Naive thymus-derived CD8-positive, alpha-beta T cell (primary cell): Measurements from ENCODE around the gene TMEM17. TPM values are rescaled to one million over a fixed set of nuclear protein-coding genes. Genes with fewer than 3 reads are reported as not detected.

Experiments
- ATAC-seq, 2 donors: fragments of 150-1000 bp; cut with Tn5 transposase in 1 of 2; sonication (Bioruptor Pico), chemical (Tn5 transposase) in 1 of 2; 1 replicate in 1 of 2; 2 replicates in 1 of 2; pipeline ENCODE4 v1.10.0; 2021; ENCODE audit warnings: mild to moderate bottlenecking in 2 of 2, moderate library complexity in 2 of 2
- POLR2A ChIA-PET: fragments of 350-600 bp; sonication (Branson Sonifier 250); formaldehyde crosslinking; loops from one replicate; lab custom pipeline; 2021; ENCODE audit warnings: antibody characterized with exemption; lab: Charles Lee
- DNase-seq, 10 donors: peaks; one replicate each; pipeline versions ENCODE4 v3.0.0 to v3.0.0-alpha.2; 2020 to 2022
- H3K27ac Mint-ChIP-seq, 10 donors: one replicate each; pipeline ENCODE4 v1.8.0; 2020 to 2022; ENCODE audit warnings: mild to moderate bottlenecking in 10 of 10, mixed read lengths in 10 of 10, moderate library complexity in 4 of 10, inconsistent platforms in 1 of 10
- H3K27me3 Mint-ChIP-seq, 5 donors: one replicate each; pipeline ENCODE4 v1.8.0; 2021 to 2022; ENCODE audit warnings: mixed read lengths in 5 of 5
- H3K36me3 Mint-ChIP-seq, 3 donors: one replicate each; pipeline ENCODE4 v1.8.0; 2020 to 2022; ENCODE audit warnings: mixed read lengths in 3 of 3, mild to moderate bottlenecking in 2 of 3, inconsistent platforms in 1 of 3
- H3K4me1 Mint-ChIP-seq, 4 donors: one replicate each; pipeline ENCODE4 v1.8.0; 2021 to 2022; ENCODE audit warnings: mixed read lengths in 4 of 4
- H3K4me3 Mint-ChIP-seq, 10 donors: one replicate each; pipeline ENCODE4 v1.8.0; 2020 to 2022; ENCODE audit warnings: mild to moderate bottlenecking in 10 of 10, mixed read lengths in 10 of 10, moderate library complexity in 6 of 10, inconsistent platforms in 1 of 10
- H3K9me3 Mint-ChIP-seq, 9 donors: one replicate each; pipeline ENCODE4 v1.8.0; 2020 to 2022; ENCODE audit warnings: mixed read lengths in 9 of 9, mild to moderate bottlenecking in 3 of 9, inconsistent platforms in 1 of 9, moderate library complexity in 1 of 9
- polyA plus RNA-seq, 3 donors: library from polyadenylated mRNA; unstranded; fragments of 300-500 nt; fragmentation: Illumina TruSeq; gene quantifications; one replicate each; pipeline ENCODE4 v1.2.3, GENCODE V29; 2021
- total RNA-seq, 8 experiments: library from RNA in 2 of 8; stranded (reverse) in 2 of 8; gene quantifications; one replicate each; pipeline ENCODE4 v1.2.3 and lab custom pipeline; 2021 to 2026

TMEM17 gene
- total and polyA plus RNA-seq, 5 experiments from 2014 or later: not detected

GRCh38 chr2:62466503-62466854 lies 39.5 kb downstream of the TMEM17 start:
- DNase-seq (no peak), ATAC-seq (no peak)
- Mint-ChIP-seq H3K4me3 (no peak overlapping the region), H3K27me3 (peaks cover 0 to 10% (median 0%) of the 10 kb centered on the region in 5 donors), H3K9me3 (no peaks in the 10 kb centered on the region), H3K36me3 (no peaks in the 10 kb centered on the region), H3K4me1 (no peaks in the 10 kb centered on the region), H3K27ac (no peak overlapping the region)
- POLR2A ChIA-PET: no interaction called here

GRCh38 chr2:62465741-62466502 lies 40.1 kb downstream of the TMEM17 start:
- Mint-ChIP-seq H3K9me3 (no peaks in the 10 kb centered on the region), H3K4me1 (no peaks in the 10 kb centered on the region), H3K36me3 (no peaks in the 10 kb centered on the region), H3K27me3 (peaks cover 0 to 5% (median 0%) of the 10 kb centered on the region in 5 donors), H3K4me3 (no peak overlapping the region), H3K27ac (no peak overlapping the region)
- ATAC-seq (no peak), DNase-seq (no peak)
- POLR2A ChIA-PET: no interaction called here

- ATAC-seq (no peak), DNase-seq (no peak)
- Mint-ChIP-seq H3K4me3 (no peak overlapping the region), H3K36me3 (peaks cover 0 to 2% (median 0%) of the 10 kb centered on the region in 3 donors), H3K27me3 (no peaks in the 10 kb centered on the region), H3K9me3 (no peaks in the 10 kb centered on the region), H3K27ac (no peak overlapping the region), H3K4me1 (no peaks in the 10 kb centered on the region)
- POLR2A ChIA-PET: no interaction called here
These were observed 40.8 kb downstream of the TMEM17 start for GRCh38 chr2:62465039-62465740.

- Mint-ChIP-seq H3K9me3 (no peaks in the 10 kb centered on the region), H3K4me3 (no peak overlapping the region), H3K27ac (no peak overlapping the region), H3K4me1 (no peaks in the 10 kb centered on the region), H3K36me3 (peaks cover 0 to 2% (median 0%) of the 10 kb centered on the region in 3 donors), H3K27me3 (no peaks in the 10 kb centered on the region)
- no peak for ATAC-seq
- POLR2A ChIA-PET: no interaction called here
- no peak for DNase-seq
These were observed 41.6 kb downstream of the TMEM17 start for GRCh38 chr2:62464221-62465007.

GRCh38 chr2:62462211-62462610 lies 43.8 kb downstream of the TMEM17 start:
- H3K27me3 Mint-ChIP-seq: no peaks in the 10 kb centered on the region
- no peaks in the 10 kb centered on the region for H3K9me3 Mint-ChIP-seq
- POLR2A ChIA-PET: no interaction called here
- no peaks in the 10 kb centered on the region for H3K4me1 Mint-ChIP-seq
- DNase-seq: no peak
- peaks cover 0 to 2% (median 0%) of the 10 kb centered on the region in 3 donors for H3K36me3 Mint-ChIP-seq
- no peak for ATAC-seq
- H3K4me3 Mint-ChIP-seq: no peak overlapping the region
- no peak overlapping the region for H3K27ac Mint-ChIP-seq

- no peaks in the 10 kb centered on the region for H3K9me3 Mint-ChIP-seq
- H3K36me3 Mint-ChIP-seq: peaks cover 0 to 2% (median 0%) of the 10 kb centered on the region in 3 donors
- ATAC-seq (no peak), DNase-seq (no peak)
- no peaks in the 10 kb centered on the region for H3K4me1 Mint-ChIP-seq
- POLR2A ChIA-PET: no interaction called here
- H3K27me3 Mint-ChIP-seq: peaks cover 0 to under 1% (median 0%) of the 10 kb centered on the region in 5 donors
- H3K27ac Mint-ChIP-seq: no peak overlapping the region
- no peak overlapping the region for H3K4me3 Mint-ChIP-seq
These were observed 44.3 kb downstream of the TMEM17 start for GRCh38 chr2:62461707-62462106.

- DNase-seq (no peak), ATAC-seq (no peak)
- Mint-ChIP-seq H3K4me1 (no peaks in the 10 kb centered on the region), H3K27me3 (peaks cover 0 to 6% (median 5%) of the 10 kb centered on the region in 5 donors), H3K36me3 (peaks cover 0 to 2% (median 0%) of the 10 kb centered on the region in 3 donors), H3K27ac (no peak overlapping the region), H3K4me3 (no peak overlapping the region), H3K9me3 (no peaks in the 10 kb centered on the region)
- POLR2A ChIA-PET: no interaction called here
These were observed 44.9 kb downstream of the TMEM17 start for GRCh38 chr2:62461017-62461553.

GRCh38 chr2:62460175-62460574 lies 45.8 kb downstream of the TMEM17 start:
- H3K9me3 Mint-ChIP-seq: no peaks in the 10 kb centered on the region
- POLR2A ChIA-PET: no interaction called here
- DNase-seq: no peak
- ATAC-seq: no peak
- H3K27me3 Mint-ChIP-seq: peaks cover 3 to 14% (median 5%) of the 10 kb centered on the region in 5 donors
- no peak overlapping the region for H3K4me3 Mint-ChIP-seq
- H3K27ac Mint-ChIP-seq: peak overlapping the region in 1 of 10 donors; percentile 19
- no peaks in the 10 kb centered on the region for H3K4me1 Mint-ChIP-seq
- peaks cover 0 to 2% (median 0%) of the 10 kb centered on the region in 3 donors for H3K36me3 Mint-ChIP-seq

- peaks cover 0 to 2% (median 0%) of the 10 kb centered on the region in 3 donors for H3K36me3 Mint-ChIP-seq
- no peaks in the 10 kb centered on the region for H3K4me1 Mint-ChIP-seq
- ATAC-seq (no peak), DNase-seq (no peak)
- H3K27ac Mint-ChIP-seq: no peak overlapping the region
- no peak overlapping the region for H3K4me3 Mint-ChIP-seq
- peaks cover 3 to 14% (median 5%) of the 10 kb centered on the region in 5 donors for H3K27me3 Mint-ChIP-seq
- POLR2A ChIA-PET: no interaction called here
- no peaks in the 10 kb centered on the region for H3K9me3 Mint-ChIP-seq
These were observed 46.3 kb downstream of the TMEM17 start for GRCh38 chr2:62459672-62460071.

GRCh38 chr2:62459106-62459505 lies 46.9 kb downstream of the TMEM17 start:
- peaks cover 3 to 14% (median 5%) of the 10 kb centered on the region in 5 donors for H3K27me3 Mint-ChIP-seq
- ATAC-seq (no peak), DNase-seq (no peak)
- no peaks in the 10 kb centered on the region for H3K4me1 Mint-ChIP-seq
- POLR2A ChIA-PET: no interaction called here
- H3K27ac Mint-ChIP-seq: no peak overlapping the region
- no peak overlapping the region for H3K4me3 Mint-ChIP-seq
- no peaks in the 10 kb centered on the region for H3K9me3 Mint-ChIP-seq
- peaks cover 0 to 2% (median 0%) of the 10 kb centered on the region in 3 donors for H3K36me3 Mint-ChIP-seq

- ATAC-seq (no peak), DNase-seq (no peak)
- POLR2A ChIA-PET: no interaction called here
- Mint-ChIP-seq H3K4me3 (no peak overlapping the region), H3K36me3 (peaks cover 0 to 2% (median 0%) of the 10 kb centered on the region in 3 donors), H3K4me1 (no peaks in the 10 kb centered on the region), H3K9me3 (no peaks in the 10 kb centered on the region), H3K27ac (no peak overlapping the region), H3K27me3 (peaks cover 3 to 14% (median 5%) of the 10 kb centered on the region in 5 donors)
These were observed 47.3 kb downstream of the TMEM17 start for GRCh38 chr2:62458671-62459081.

- POLR2A ChIA-PET: no interaction called here
These were observed 47.8 kb downstream of the TMEM17 start for GRCh38 chr2:62458206-62458641.

More at GRCh38 chr2:62458206-62458641, 47.8 kb downstream of the TMEM17 start:
- peak overlapping the region in 2 of 10 donors; percentile 43 to 45 for H3K4me3 Mint-ChIP-seq
- no peaks in the 10 kb centered on the region for H3K9me3 Mint-ChIP-seq
- DNase-seq (no peak), ATAC-seq (no peak)
- peaks cover 0 to 2% (median 0%) of the 10 kb centered on the region in 3 donors for H3K36me3 Mint-ChIP-seq
- no peak overlapping the region for H3K27ac Mint-ChIP-seq
- H3K27me3 Mint-ChIP-seq: peaks cover 3 to 14% (median 5%) of the 10 kb centered on the region in 5 donors
- H3K4me1 Mint-ChIP-seq: no peaks in the 10 kb centered on the region
